ENCODE data around the gene XRCC1. TPM values are rescaled to one million over a fixed set of nuclear protein-coding genes. Genes with fewer than 3 reads are reported as not detected.
"Not testable (repeated sequence)": the region's sequence is repeated elsewhere in the genome, so short reads cannot be mapped to it uniquely, and the experiment has no call there.

The XRCC1 gene
- total and polyA plus RNA-seq, 8 donors, result 25.2 to 70.0 (median 56.9) TPM

GRCh38 chr19:43526884-43527859, 48.2 kb downstream of the XRCC1 start, which contains the start of gene ETHE1:
TSS of gene ETHE1 (minus strand) at chr19:43527201. CDS start at chr19:43527177, 24 bp downstream.
- H3K27me3 ChIP-seq, result no peaks in the 10 kb centered on the region
- TF ChIP-seq CTCF (IDR thresholded peaks at IDR 0.05), result no peak
- DNase-seq (peak; percentile 69 to 99 (median 81)), ATAC-seq (peak; percentile 93)
- H3K4me1 ChIP-seq, result peaks cover 19 to 32% of the 10 kb centered on the region in 2 donors
- intact Hi-C loops (cut with DNase I), result loop anchor here in 1 of 2 donors (10.0 kb wide), 1 partner anchor 82 kb away; no protein-coding TSS in a partner anchor
- no peaks in the 10 kb centered on the region for H3K36me3 ChIP-seq
- peak within 1 kb of the TSS; percentile 82 to 84 for H3K27ac ChIP-seq
- H3K9me3 ChIP-seq, result no peaks in the 10 kb centered on the region
- H3K4me3 ChIP-seq, result peak within 1 kb of the TSS; percentile 83 to 92

GRCh38 chr19:43525836-43526771, 49.2 kb downstream of the XRCC1 start:
- no peak for TF ChIP-seq CTCF (IDR thresholded peaks at IDR 0.05)
- peak overlapping the region; percentile 82 to 84 for H3K27ac ChIP-seq
- DNase-seq (peak in 1 of 4 donors; percentile 16), ATAC-seq (peak; percentile 28)
- H3K9me3 ChIP-seq, result no peaks in the 10 kb centered on the region
- no peaks in the 10 kb centered on the region for H3K27me3 ChIP-seq
- no peaks in the 10 kb centered on the region for H3K36me3 ChIP-seq
- intact Hi-C loops (cut with DNase I), result loop anchor here in 1 of 2 donors (10.0 kb wide), 1 partner anchor 81 kb away; no protein-coding TSS in a partner anchor
- H3K4me3 ChIP-seq, result peak overlapping the region; percentile 83 to 92
- peaks cover 19 to 31% of the 10 kb centered on the region in 2 donors for H3K4me1 ChIP-seq

- Histone ChIP-seq H3K4me3 (peak overlapping the region; percentile 83 to 92), H3K27ac (peak overlapping the region; percentile 82 to 84), H3K9me3 (no peaks in the 10 kb centered on the region), H3K36me3 (no peaks in the 10 kb centered on the region), H3K4me1 (peaks cover 19 to 31% of the 10 kb centered on the region in 2 donors), H3K27me3 (no peaks in the 10 kb centered on the region)
- DNase-seq (peak in 3 of 4 donors; percentile 20 to 85 (median 72)), ATAC-seq (peak; percentile 69)
- no peak for TF ChIP-seq CTCF (IDR thresholded peaks at IDR 0.05)
- intact Hi-C loops (cut with DNase I), result loop anchor here in 1 of 2 donors (10.0 kb wide), 1 partner anchor 80 kb away; no protein-coding TSS in a partner anchor
These were observed 50.1 kb downstream of the XRCC1 start for GRCh38 chr19:43524922-43525835.

GRCh38 chr19:43523696-43524095, 51.6 kb downstream of the XRCC1 start:
- not testable (repeated sequence) for ATAC-seq, H3K4me3 ChIP-seq
- intact Hi-C loops (cut with DNase I), result loop anchor here in 1 of 2 donors (10.0 kb wide), 1 partner anchor 79 kb away; no protein-coding TSS in a partner anchor

More at GRCh38 chr19:43523696-43524095, 51.6 kb downstream of the XRCC1 start:
- not testable (repeated sequence) for DNase-seq, H3K27me3 ChIP-seq, H3K9me3 ChIP-seq, H3K36me3 ChIP-seq, H3K27ac ChIP-seq
- peaks cover 19 to 41% of the 10 kb centered on the region in 2 donors for H3K4me1 ChIP-seq

All from left lung (tissue), 10 donors.